RWPE1 (cell line): ENCODE data around the gene RXRA.
"Not testable (repeated sequence)": the region's sequence is repeated elsewhere in the genome, so short reads cannot be mapped to it uniquely, and the experiment has no call there.

Experiments used
- CTCF ChIA-PET: fragments of 350-600 bp; sonication (Branson Sonifier 250); formaldehyde crosslinking; extraction: SDS; loops from one replicate; lab custom pipeline; 2021; lab: Yijun Ruan, JAX
- POLR2A ChIA-PET: fragments of 400-600 bp; formaldehyde crosslinking; extraction: SDS; loops from one replicate; lab custom pipeline; 2020; ENCODE audit warnings: antibody characterized with exemption; ENCODE audit not compliant: low non-redundant PET; lab: Yijun Ruan, JAX
- DNase-seq: peaks from one replicate; pipeline ENCODE4 v3.0.0; 2012; ENCODE audit warnings: low spot score
- H3K27ac ChIP-seq: fragments of 450-650 bp; 2 replicates; pipeline ENCODE4 v1.5.1; 2017
- TF ChIP-seq, protein P1 (sequence below): fragments of 450-650 bp; conservative IDR thresholded peaks from 2 replicates; pipeline ENCODE4 v1.5.1; 2017; ENCODE audit warnings: low read depth, mild to moderate bottlenecking

RXRA gene

DNA sequence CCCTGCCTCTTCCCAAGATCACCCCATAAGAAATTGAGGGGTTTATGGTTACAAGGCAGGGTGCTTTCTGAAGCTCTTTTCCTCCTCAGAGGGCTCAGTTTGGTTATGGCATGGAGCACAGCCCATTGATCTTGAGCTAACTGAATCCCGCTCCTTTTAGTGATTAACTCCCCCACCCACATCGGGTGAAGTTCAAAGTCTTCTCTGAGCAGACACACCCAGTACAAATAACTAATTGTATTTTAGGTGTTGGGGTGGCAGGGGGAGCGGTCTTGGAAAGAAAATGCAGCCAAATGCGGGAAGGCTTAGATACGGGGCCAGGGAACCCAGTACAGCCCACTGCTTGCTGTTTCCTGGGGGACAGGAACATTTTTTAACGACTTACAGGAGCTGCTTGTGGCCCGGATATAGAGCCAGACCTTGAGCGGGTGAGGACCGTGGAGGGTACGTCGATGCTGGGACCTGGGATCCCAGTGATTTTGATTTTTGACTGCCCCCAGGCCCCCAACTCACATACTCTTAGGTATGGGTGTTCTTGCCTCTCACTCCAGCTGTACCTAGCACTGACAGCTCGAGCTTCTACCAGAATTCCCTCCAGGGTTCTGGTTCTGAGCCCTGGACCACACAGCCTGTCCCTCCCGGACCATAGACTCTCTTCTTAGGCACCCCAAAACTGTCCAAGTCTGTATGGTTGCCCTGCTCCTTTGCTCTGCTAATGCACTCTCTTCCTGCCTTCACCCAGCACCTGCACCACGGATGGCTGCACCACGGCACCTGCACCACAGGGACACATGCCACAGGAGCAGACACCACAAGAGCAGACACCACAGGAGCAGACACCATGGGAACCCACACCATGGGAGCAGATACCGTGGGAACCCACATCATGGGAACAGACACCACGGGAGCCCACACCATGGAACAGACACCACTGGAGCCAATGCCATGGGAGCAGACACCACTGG is 18.3 kb upstream of the RXRA start:
- no peak for DNase-seq
- ChIA-PET CTCF (interaction anchor here (0.8 kb wide), 1 partner anchor 69 kb away, joined by 4 read pairs; no protein-coding TSS in a partner anchor), POLR2A (no interaction called here)
- TF ChIP-seq, protein P1, sequence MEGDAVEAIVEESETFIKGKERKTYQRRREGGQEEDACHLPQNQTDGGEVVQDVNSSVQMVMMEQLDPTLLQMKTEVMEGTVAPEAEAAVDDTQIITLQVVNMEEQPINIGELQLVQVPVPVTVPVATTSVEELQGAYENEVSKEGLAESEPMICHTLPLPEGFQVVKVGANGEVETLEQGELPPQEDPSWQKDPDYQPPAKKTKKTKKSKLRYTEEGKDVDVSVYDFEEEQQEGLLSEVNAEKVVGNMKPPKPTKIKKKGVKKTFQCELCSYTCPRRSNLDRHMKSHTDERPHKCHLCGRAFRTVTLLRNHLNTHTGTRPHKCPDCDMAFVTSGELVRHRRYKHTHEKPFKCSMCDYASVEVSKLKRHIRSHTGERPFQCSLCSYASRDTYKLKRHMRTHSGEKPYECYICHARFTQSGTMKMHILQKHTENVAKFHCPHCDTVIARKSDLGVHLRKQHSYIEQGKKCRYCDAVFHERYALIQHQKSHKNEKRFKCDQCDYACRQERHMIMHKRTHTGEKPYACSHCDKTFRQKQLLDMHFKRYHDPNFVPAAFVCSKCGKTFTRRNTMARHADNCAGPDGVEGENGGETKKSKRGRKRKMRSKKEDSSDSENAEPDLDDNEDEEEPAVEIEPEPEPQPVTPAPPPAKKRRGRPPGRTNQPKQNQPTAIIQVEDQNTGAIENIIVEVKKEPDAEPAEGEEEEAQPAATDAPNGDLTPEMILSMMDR = no peak
- no peak overlapping the region for H3K27ac ChIP-seq

DNA sequence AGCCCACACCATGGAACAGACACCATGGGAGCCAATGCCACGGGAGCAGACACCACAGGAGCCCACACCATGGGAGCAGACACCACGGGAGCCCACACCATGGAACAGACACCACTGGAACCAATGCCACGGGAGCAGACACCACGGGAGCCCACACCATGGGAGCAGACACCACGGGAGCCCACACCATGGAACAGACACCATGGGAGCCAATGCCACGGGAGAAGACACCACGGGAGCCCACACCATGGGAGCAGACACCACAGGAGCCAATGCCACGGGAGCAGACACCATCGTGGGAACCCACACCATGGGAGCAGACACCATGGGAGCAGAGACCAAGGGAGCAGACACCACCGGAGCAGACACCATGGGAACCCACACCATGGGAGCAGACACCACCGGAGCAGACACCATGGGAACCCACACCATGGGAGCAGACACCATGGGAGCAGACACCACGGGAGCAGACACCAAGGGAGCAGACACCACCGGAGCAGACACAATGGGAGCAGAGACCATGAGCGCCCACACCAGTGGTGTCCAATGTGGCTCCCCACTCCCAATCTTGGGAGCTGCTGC is 17.5 kb upstream of the RXRA start:
- CTCF ChIA-PET = interaction anchor here (0.6 kb wide), 1 partner anchor 135 kb away, joined by 3 read pairs; no protein-coding TSS in a partner anchor
- POLR2A ChIA-PET, DNase-seq, H3K27ac ChIP-seq: not testable (repeated sequence)

DNA sequence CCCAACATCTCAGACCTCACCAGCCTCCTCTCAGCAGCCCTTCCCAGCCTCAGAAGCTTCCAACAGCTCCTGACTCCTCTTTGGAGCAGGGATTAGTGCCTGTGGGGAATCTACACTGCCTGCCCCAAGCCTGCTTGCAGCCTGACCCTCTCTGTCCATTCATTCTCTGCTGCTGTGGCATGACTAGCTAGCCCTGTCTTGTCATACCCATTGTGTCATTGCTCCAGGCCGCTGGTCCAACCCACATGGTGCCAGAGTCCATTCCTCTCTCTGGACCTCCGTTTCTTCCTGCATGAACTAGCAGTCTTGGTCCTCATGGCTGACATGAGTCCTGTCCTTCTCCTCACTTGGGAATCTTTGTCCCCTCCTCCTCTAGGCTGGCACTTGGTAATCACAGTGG is 12.8 kb upstream of the RXRA start:
- TF ChIP-seq, protein P1 = no peak
- no peak overlapping the region for H3K27ac ChIP-seq
- CTCF ChIA-PET = interaction anchor here (0.8 kb wide), 1 partner anchor 143 kb away, joined by 9 read pairs; no protein-coding TSS in a partner anchor
- POLR2A ChIA-PET = no interaction called here
- DNase-seq = no peak

DNA sequence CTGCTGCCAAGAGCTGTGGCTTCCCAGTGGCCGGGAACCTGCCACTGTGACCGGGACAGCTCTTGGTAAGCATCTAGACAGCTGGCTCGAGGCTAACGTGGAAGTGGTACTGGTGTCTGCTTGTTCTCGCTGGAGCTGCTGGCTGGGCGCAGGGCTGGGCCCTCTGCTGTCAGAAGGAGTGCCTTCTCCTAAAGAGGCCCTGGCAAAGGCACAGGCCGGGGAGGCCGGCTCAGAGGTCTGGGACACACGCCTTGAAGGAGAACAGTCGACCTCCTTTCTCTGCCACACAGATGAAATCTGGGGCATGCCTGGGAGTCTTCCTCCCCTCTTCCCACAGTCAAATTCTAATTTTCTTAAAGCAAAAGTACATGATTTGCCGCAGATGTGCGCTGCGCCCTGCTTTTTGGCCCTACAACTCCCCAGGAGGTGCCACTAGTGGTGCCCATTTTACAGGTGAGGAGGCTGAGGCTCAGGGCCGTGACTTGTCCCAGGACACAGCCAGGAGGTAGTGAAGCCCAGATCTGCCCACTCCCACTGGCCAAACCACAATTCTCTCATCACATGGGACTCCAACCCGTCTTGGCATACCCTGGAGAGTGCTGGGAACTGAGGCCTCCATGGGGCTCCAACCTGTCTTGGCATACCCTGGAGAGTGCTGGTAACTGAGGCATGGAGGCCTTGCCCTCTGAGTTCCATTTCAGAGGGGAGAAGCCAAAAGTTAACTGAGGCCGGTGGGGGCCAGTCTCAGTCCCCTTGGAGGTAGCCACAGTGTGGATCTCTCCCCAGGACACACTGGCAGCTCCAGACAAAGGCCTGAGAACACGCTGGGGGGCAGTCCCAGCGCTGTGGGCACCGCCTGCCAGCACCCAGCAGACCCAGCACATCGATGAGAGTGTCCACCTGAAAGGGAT is 12.0 kb upstream of the RXRA start:
- POLR2A ChIA-PET = no interaction called here
- TF ChIP-seq, protein P1 = no peak
- CTCF ChIA-PET = interaction anchor here (0.8 kb wide), 1 partner anchor 144 kb away, joined by 9 read pairs; no protein-coding TSS in a partner anchor
- no peak overlapping the region for H3K27ac ChIP-seq
- DNase-seq = no peak

DNA sequence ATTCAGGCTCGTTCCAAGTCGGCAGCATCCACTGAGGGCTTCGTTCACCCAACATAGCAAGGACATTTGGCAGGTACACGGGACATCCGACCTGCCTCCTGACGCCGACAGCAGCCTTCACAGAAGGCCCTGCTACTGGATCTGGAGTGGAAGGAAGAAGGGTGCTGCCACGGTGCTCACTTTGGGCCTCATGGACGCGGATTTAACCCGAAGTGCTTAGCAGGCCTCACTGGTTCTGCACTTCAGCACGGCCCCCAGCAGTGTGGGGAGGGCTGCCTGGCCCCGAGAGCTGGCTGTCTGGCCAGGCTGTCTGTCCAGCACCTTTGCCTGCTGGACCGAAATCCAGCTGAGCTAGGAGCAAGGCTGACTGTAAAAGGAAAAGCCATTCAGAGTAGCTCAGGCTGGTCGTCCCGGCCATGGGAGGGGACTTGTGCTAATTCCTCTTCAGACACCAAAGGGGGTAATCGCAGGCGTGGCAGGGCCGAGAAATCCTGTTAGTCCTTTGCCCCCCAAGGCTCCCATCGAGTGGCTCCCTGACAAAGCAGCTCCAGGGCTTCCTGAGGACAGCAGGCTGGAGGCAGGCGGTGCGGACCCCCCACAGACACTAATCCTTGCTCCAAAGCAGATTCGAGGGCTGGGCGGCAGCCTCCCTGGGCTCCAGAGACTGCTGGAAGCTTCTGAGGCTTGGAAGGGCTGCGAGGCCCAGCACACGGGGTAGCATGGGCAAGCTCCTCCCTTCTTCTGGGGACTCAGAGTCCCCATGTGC is 11.1 kb upstream of the RXRA start:
- TF ChIP-seq, protein P1 = no peak
- ChIA-PET CTCF (interaction anchor here (0.6 kb wide), 2 partner anchors 38 to 389 kb away, joined by 3 read pairs; no protein-coding TSS in a partner anchor), POLR2A (no interaction called here)
- H3K27ac ChIP-seq = no peak overlapping the region
- no peak for DNase-seq

DNA sequence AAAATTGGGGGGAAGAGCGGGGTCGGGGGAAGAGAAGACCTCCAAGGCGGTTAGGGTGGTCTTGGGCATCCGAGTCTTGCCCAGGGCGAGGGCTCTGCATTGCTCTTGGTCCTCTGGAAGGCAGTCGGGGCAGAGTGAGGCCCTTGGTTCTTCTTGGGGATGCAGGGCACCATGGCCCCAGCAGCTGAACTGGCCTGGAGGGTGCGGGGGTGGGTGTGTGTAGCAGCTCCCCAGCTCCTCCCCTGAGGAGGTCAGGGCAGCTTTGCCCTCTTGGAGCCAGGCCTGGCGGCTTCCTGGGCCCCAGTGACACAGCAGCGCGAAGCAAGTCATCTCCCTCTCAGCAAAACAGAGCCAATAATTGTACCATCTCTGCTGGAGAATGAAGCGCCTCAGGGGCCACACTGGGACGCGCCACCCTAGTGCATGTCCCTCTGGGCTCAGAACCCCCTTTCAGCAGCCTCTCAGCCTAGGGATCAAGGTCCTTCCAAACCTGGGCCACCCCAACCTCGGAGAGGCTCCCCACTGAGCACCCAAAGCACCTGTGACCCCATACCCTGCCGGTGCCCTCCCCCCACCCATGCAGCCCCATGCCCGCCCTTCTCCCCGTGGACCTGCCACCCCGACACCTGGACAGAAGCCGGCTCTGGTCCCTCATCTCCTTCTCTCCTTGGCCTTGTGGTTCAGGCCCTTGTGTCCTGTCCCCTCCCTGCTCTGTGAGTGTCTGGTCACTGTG is 10.4 kb upstream of the RXRA start:
- ChIA-PET POLR2A (no interaction called here), CTCF (interaction anchor here (0.6 kb wide), 3 partner anchors 37 to 390 kb away, joined by 3 read pairs; no protein-coding TSS in a partner anchor)
- DNase-seq = no peak
- H3K27ac ChIP-seq = peak overlapping the region; percentile 11
- TF ChIP-seq, protein P1 = no peak
